Activated T-cell treated with anti-CD3 and anti-CD28 coated beads, Interleukin-2, amount 50 U/mL, for 72 hours (primary cell): ENCODE data around the gene C2orf15. TPM values are rescaled to one million over a fixed set of nuclear protein-coding genes. Genes with fewer than 3 reads are reported as not detected.

Experiments
- ATAC-seq, 2 donors: fragments of 150-1000 bp; cut with Tn5 transposase; replicated peaks in 1 of 2; 2 replicates each; pipeline ENCODE4 v1.10.0; 2021; ENCODE audit warnings: moderate library complexity in 2 of 2, mild to moderate bottlenecking in 1 of 2
- DNase-seq, 2 donors: peaks; one replicate each; pipeline ENCODE4 v3.0.0; 2021 to 2022; ENCODE audit warnings: mixed read lengths in 1 of 2
- H3K27ac Mint-ChIP-seq: one replicate; pipeline ENCODE4 v1.8.0; 2022; ENCODE audit warnings: mild to moderate bottlenecking, moderate library complexity, mixed read lengths
- H3K27me3 Mint-ChIP-seq: one replicate; pipeline ENCODE4 v1.8.0; 2022; ENCODE audit warnings: low read depth, mixed read lengths
- H3K36me3 Mint-ChIP-seq, 2 donors: one replicate each; pipeline ENCODE4 v1.8.0; 2022; ENCODE audit warnings: mixed read lengths in 2 of 2, mild to moderate bottlenecking in 1 of 2; ENCODE audit not compliant: insufficient read depth in 2 of 2
- H3K4me1 Mint-ChIP-seq: one replicate; pipeline ENCODE4 v1.8.0; 2022; ENCODE audit warnings: low read depth, mixed read lengths
- H3K4me3 Mint-ChIP-seq, 2 donors: one replicate each; pipeline ENCODE4 v1.8.0; 2022; ENCODE audit warnings: mild to moderate bottlenecking in 2 of 2, mixed read lengths in 2 of 2, moderate library complexity in 2 of 2
- H3K9me3 Mint-ChIP-seq, 2 donors: one replicate each; pipeline ENCODE4 v1.8.0; 2022; ENCODE audit warnings: mixed read lengths in 2 of 2
- total RNA-seq, 2 donors: library from RNA; stranded (reverse); gene quantifications; one replicate each; pipeline ENCODE4 v1.2.3, GENCODE V29; 2022

The C2orf15 gene
- total RNA-seq, 2 donors from 2014 or later: 1.7 to 1.9 TPM

DNA sequence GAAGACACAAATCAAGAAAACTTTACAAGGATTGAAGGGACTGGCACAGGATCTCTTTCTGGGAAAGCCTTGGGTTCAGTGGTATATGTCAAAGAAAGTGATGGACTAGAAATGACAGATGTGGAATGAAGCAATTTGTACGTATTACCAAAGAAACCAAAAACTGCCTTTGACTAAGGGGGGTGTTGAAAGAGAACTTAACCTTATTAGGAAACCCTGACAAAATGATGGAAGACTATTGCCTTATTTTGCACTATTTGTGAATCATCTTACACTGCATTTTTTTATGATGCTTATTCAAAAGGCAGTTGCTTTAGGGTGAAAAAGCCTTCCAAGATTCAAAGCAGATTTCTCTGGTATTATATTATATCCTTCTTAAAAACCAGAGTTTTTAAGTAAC is 9.2 kb downstream of the C2orf15 start:
- peaks cover 17% of the 10 kb centered on the region for H3K4me1 Mint-ChIP-seq
- H3K4me3 Mint-ChIP-seq: no peak overlapping the region
- no peak overlapping the region for H3K27ac Mint-ChIP-seq
- H3K36me3 Mint-ChIP-seq: peaks cover 4 to 7% of the 10 kb centered on the region in 2 donors
- H3K9me3 Mint-ChIP-seq: no peaks in the 10 kb centered on the region
- no peaks in the 10 kb centered on the region for H3K27me3 Mint-ChIP-seq
- DNase-seq: no peak
- no peak for ATAC-seq

DNA sequence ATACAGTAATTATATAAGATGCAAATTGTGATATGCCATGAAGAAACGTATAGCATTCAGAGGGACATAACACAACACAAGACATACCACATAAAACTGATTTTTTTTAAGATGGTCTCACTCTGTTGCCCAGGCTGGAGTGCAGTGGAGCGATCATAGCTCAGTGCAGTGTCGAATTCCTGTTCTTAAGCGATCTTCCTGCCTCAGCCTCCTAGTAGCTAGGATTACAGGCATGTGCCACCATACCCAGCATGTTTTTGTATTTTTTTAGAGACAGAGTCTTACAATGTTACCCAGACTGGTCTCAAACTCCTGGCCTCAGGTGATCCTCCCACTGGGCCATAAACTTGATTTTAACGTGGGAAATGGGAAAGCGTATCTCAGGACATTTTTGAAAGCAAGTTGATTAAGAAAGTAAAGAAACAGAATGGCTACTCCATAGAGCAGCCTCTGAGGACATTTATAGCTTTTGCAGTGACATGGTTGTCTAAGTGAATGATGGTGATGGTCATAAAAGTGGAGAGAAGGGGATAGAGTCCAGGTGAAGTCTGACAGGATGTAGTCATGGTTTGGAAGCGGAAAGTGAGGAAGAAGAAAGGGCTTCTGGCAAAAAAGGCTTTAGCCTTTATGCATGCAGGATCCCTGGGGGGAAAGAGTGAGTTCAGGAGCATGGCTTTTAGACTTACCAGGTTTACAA is 10.8 kb downstream of the C2orf15 start:
- Mint-ChIP-seq H3K4me1 (peaks cover 28% of the 10 kb centered on the region), H3K36me3 (peaks cover 6 to 7% of the 10 kb centered on the region in 2 donors), H3K4me3 (no peak overlapping the region), H3K27ac (no peak overlapping the region), H3K27me3 (no peaks in the 10 kb centered on the region), H3K9me3 (no peaks in the 10 kb centered on the region)
- no peak for DNase-seq
- no peak for ATAC-seq

DNA sequence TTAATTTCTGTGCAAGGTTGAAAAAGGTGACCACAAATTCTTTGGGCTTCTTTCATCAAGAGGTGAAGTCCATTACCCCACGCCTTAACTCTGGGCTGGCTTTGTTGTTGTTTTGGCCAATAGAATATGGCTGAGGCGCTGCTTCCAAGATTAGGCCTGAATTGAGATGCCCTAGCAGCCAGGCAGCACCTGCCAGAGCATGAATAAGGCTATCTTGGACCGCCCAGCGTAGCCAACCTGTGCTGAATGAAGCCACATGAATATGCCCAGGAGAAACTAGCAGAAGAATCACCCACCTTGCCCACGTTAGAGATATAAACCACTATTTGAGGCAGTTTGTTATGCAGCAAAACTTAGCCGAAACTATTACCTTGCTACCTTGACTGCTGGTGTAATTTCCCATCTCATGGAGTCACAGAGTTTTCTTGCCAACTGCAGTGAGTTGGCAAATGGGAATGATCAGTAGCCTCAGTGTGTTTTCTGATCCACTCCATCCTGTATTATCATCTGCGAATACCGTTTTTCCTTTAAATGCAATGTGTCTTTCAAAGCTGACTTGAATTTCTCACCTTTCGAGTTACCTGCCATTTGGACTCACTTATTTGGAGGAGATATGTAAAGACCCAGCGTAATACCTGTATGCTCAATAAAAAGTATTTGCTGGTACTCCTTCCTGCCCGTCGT is 12.6 kb downstream of the C2orf15 start:
- peaks cover 6 to 7% of the 10 kb centered on the region in 2 donors for H3K36me3 Mint-ChIP-seq
- H3K4me3 Mint-ChIP-seq: no peak overlapping the region
- no peaks in the 10 kb centered on the region for H3K27me3 Mint-ChIP-seq
- ATAC-seq: no peak
- H3K9me3 Mint-ChIP-seq: no peaks in the 10 kb centered on the region
- H3K4me1 Mint-ChIP-seq: peaks cover 28% of the 10 kb centered on the region
- peak overlapping the region; percentile 83 for H3K27ac Mint-ChIP-seq
- DNase-seq: no peak

DNA sequence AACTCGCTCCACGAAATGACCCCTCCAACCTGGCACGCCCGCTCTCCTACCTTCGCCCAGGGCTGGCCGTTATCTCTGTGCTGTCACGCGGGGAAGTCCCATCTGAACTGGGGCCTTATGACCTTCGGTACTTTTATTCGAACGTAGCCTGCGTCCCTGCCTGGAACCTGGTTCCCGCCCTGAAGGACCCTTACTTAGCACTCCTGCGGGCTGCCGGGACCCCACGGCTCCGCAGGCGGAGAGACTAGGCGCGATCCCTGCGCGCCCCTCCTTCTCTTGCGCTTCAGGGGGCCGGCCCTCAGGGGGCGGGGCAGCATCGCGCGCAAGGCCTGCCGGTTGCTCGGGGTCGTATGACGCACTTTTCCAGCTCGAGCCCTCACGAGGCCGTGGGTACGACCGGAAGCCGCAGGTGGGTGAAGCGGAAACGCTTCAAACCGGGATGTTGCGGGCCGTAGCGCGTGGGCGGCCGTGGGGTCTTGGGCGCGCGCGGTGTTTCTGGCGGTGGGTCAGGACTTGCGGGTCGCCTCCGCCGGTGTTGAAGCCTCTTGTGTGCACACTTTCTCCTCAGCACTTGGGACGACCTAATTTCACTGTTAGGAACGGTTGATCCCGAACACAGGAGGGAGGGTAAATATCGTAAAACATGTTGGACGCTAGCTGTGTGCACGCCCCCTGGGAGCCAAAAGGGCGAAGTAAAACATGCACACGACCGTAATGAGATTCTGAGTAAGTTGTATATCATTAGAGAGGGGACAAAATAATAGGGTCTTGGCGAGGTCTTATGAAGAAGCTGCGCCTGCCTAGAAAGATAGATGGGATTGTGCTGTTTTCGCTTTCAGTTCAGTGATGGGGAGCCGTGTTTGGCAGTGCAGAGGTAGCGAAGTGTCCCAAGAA is 13.4 kb downstream of the C2orf15 start, which contains the start of the genes LIPT1 and TSGA10:
Gene LIPT1, plus strand, starts transcription at position 325 of the 894 bp plus-strand sequence. CDS start 6,991 bp downstream, outside the sequence.
Gene TSGA10, minus strand, starts transcription at position 300 of the 894 bp plus-strand sequence. CDS start 45,503 bp downstream, outside the sequence.
- Mint-ChIP-seq H3K4me3 (no peak within 1 kb of the TSS), H3K27me3 (no peaks in the 10 kb centered on the region)
- peak; percentile 97 to 98 for ATAC-seq

DNA sequence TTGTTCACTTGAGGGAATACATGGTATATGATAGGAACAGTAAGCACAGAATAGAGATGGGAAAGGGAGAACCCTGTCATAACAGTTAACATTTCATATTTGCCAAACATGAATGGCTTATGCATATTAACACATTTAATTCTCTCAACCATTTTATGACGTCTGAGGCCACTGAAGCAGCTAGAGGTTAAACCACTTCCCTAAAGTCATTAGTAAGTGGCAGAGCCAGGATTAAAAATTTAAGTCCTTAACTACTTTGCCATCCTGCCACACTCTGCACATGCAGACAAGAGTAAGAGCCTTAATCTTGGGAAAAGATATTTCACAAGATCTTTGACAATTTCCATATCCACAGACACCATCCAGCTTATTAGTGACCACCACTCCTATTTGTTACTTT is 15.4 kb downstream of the C2orf15 start:
- Mint-ChIP-seq H3K36me3 (peaks cover 6 to 7% of the 10 kb centered on the region in 2 donors), H3K27me3 (no peaks in the 10 kb centered on the region), H3K27ac (peak overlapping the region; percentile 15), H3K9me3 (no peaks in the 10 kb centered on the region), H3K4me1 (peaks cover 24% of the 10 kb centered on the region), H3K4me3 (no peak overlapping the region)
- ATAC-seq (no peak), DNase-seq (no peak)

More for the DNA sequence above, 13.4 kb downstream of the C2orf15 start, which contains the start of the genes LIPT1 and TSGA10:
- DNase-seq: peak; percentile 96
- Mint-ChIP-seq H3K4me1 (peaks cover 28% of the 10 kb centered on the region), H3K36me3 (peaks cover 6 to 7% of the 10 kb centered on the region in 2 donors), H3K9me3 (no peaks in the 10 kb centered on the region), H3K27ac (peak within 1 kb of the TSS; percentile 83)

DNA sequence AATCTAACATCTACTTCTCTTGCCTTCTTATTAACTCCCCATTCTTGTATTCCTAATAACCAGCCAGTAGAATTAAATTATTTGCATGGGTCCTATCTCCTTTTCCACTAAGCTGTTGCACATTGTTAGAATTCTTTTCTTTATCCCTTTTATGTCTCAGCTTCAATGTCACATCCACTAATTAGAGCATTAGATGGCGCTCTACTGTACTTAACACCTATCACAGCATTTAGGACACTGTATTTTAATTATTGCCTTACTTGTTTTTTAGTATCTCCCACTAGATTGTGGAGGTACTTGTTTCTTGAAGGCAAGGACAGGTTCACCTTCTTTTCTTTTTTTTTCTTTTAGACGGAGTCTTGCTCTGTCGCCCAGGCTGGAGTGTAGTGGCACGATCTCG is 17.1 kb downstream of the C2orf15 start:
- H3K4me3 Mint-ChIP-seq: no peak overlapping the region
- ATAC-seq (no peak), DNase-seq (no peak)
- H3K36me3 Mint-ChIP-seq: peaks cover 6 to 7% of the 10 kb centered on the region in 2 donors
- H3K9me3 Mint-ChIP-seq: no peaks in the 10 kb centered on the region
- no peaks in the 10 kb centered on the region for H3K27me3 Mint-ChIP-seq
- no peak overlapping the region for H3K27ac Mint-ChIP-seq
- H3K4me1 Mint-ChIP-seq: peaks cover 24% of the 10 kb centered on the region

DNA sequence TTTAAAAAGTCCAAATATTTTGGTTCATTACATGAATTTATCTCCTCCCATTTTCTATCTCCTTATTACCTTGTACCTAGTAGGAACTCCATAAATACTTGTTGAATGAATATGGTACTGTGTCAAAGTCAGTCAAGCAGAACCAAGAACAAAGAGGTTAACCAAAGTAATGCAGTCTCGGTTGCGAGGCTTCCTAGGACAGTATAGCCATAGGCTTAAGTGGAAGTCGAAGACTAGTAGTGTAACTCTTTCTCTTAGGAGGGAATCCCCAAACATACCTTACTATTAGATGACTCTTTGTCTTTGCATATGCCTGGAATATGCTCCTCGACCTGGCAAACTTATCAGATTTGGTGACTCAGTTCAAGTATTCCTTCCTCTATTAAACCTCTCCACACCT is 18.1 kb downstream of the C2orf15 start:
- H3K36me3 Mint-ChIP-seq: peaks cover 3 to 5% of the 10 kb centered on the region in 2 donors
- peaks cover 19% of the 10 kb centered on the region for H3K4me1 Mint-ChIP-seq
- no peak overlapping the region for H3K4me3 Mint-ChIP-seq
- peak overlapping the region; percentile 4 for H3K27ac Mint-ChIP-seq
- H3K27me3 Mint-ChIP-seq: no peaks in the 10 kb centered on the region
- H3K9me3 Mint-ChIP-seq: no peaks in the 10 kb centered on the region
- DNase-seq (no peak), ATAC-seq (no peak)

DNA sequence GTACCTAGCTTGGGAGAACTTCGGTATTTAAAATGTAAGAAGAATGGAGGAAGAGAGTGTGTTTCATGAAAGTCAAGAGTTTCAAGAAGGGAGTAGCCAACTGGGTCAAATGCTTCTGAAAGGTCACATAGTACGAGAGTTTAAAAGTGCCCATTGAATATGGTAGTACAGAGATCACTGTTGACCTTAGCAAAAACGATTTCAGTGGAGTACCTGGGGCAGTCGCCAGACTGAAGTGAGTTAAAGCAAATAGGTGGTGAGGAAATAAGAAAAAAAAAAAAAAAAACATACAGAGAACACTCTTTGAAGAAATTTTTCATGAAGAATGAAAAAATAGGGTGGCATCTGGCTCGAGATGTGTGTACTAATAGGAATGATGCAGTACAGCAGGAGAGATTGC is 24.7 kb downstream of the C2orf15 start:
- Mint-ChIP-seq H3K4me3 (no peak overlapping the region), H3K9me3 (no peaks in the 10 kb centered on the region), H3K4me1 (peaks cover 12% of the 10 kb centered on the region), H3K27ac (peak overlapping the region; percentile 89), H3K27me3 (no peaks in the 10 kb centered on the region), H3K36me3 (peaks cover 2 to 9% of the 10 kb centered on the region in 2 donors)
- DNase-seq (no peak), ATAC-seq (no peak)

DNA sequence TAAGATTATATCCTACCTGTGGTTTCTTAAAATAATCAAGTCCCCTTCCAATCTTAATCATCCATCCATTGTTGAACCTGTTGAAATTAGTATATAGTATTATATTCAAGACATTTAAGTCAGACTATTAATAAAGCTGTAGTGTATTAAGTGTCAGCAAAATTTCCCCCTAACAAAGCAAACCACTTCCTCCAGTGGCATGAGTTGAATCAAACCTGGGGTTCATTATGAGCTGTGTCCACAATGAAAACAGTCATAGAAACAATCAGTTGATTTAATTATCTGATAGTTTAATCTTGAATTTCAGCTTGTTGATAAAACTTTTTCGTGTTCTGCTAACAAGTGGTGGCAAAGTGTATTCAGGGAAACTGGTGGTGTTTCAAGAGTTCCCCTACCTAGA is 28.0 kb downstream of the C2orf15 start:
- Mint-ChIP-seq H3K4me3 (no peak overlapping the region), H3K4me1 (peaks cover 29% of the 10 kb centered on the region), H3K9me3 (no peaks in the 10 kb centered on the region), H3K27ac (peak overlapping the region; percentile 67), H3K27me3 (no peaks in the 10 kb centered on the region), H3K36me3 (peaks cover 2 to 23% of the 10 kb centered on the region in 2 donors)
- DNase-seq: no peak
- ATAC-seq: peak in 1 of 2 donors; percentile 49

DNA sequence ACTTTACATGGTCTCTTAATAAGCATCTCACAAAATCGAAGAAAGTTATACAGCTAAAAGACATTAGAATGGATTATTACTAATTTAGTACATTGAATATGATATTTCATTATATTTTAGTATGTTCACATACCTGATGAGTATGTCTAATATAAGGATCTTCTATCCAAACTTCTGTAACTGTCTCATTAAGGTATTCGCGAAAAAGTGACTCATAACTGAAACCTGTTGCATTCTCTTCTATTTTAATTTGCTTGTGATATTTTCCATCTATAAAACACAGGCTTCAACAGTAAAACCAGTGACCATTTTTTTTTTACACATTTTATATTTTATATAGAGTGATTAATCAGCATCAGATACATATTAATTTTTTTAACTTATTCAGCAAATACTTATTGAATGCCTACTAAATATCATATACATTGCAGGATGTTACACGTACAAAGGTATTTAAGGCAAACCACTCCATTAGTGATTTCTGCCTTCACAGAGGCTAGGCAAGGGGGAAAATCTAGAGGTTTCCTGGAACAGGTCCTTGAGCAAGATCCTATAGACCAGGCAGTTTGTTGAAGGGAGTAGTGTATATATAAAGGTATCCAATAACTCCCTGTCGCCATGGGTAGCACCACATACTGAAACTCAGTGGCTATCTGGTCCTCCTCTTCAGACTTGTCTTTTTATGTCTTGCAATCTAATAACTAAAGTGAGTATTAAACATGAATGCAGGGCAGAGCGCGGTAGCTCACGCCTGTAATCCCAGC is 30.1 kb downstream of the C2orf15 start:
- ATAC-seq: no peak
- peak overlapping the region; percentile 68 for H3K27ac Mint-ChIP-seq
- peaks cover 0 to 26% of the 10 kb centered on the region in 2 donors for H3K36me3 Mint-ChIP-seq
- H3K4me3 Mint-ChIP-seq: no peak overlapping the region
- no peaks in the 10 kb centered on the region for H3K27me3 Mint-ChIP-seq
- no peak for DNase-seq
- H3K9me3 Mint-ChIP-seq: no peaks in the 10 kb centered on the region
- peaks cover 41% of the 10 kb centered on the region for H3K4me1 Mint-ChIP-seq

DNA sequence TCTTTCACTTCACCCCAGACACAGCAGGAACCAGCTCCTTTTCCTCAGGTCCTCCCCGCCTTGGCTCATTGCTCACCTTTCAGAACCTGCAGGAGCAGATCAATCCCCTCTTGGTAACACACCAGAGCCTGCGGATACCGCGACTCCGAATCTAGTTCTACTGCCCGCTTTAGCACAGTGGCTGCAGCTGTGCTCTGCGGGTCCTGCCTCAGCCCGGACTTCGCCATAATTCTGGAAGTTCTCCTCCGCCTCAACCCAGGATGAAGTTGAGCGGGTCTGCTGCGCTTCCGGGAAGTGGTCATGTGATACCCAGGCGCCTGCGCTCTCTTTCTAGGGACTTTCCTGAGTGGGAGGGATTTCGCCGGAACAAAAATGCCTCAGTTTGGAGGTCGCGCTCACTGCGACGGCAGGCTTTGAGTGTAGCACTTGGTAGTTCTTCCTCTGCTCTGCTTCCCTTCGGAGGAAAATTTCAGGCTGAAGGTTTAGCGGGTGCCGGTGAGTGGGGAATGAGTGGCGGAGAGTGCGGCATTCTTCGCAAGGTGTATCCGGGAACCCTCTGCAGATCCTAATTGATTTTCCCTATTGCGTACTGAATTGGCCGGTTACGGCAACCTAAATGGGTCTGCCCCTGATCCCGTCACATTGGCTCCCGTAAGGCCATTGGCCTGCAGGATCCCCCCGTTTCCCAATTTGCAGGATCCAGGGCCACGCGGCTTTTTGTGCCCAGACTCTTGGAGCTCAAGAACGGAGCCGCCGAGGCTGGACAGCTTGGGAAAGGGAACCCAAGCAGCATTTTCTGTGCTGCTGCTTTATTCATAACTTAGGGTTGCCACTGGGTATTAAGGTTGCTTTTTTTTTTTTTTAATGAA is 39.5 kb downstream of the C2orf15 start, which contains the start of the genes MITD1 and MRPL30:
Gene MITD1, minus strand, starts transcription at position 304 of the 869 bp plus-strand sequence. Its CDS starts 77 bp downstream, at position 227.
Gene MRPL30, plus strand, starts transcription at position 430 of the 869 bp plus-strand sequence. CDS start 5,020 bp downstream, outside the sequence.
- H3K4me1 Mint-ChIP-seq: peaks cover 58% of the 10 kb centered on the region
- ATAC-seq: peak; percentile 91 to 92

More for the DNA sequence above, 39.5 kb downstream of the C2orf15 start, which contains the start of the genes MITD1 and MRPL30:
- Mint-ChIP-seq H3K27ac (peak within 1 kb of the TSS; percentile 98), H3K36me3 (peaks cover 6 to 7% of the 10 kb centered on the region in 2 donors), H3K9me3 (no peaks in the 10 kb centered on the region), H3K4me3 (peak within 1 kb of the TSS; percentile 98 to 99), H3K27me3 (no peaks in the 10 kb centered on the region)
- DNase-seq: peak; percentile 90
